Kidney glomerular epithelial cell (primary cell): Measurements from ENCODE around the gene YWHAB.

Source experiments
- DNase-seq: peaks from one replicate; lab custom pipeline; 2025; lab: John Stamatoyannopoulos, UW

The YWHAB gene

DNA sequence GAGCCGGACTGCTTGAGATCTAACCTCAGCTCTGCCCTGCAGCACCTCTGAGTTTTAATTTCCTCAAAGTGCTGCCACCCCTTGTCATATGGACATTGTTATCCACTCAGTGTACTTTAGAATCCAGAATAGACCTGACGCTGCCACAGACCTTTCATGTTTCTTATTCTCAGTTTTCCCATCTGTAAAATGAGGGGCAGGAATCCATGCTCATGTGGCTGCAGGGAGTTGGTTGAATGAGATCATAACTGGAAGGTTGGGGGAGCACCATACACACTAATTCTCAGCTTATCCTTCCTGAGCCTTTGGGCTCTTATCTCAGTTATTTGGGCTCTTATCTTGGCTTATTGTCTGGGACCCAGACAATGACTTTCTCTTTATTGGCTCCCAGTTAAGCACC, 26.7 kb downstream of the YWHAB start:
- no peak for DNase-seq

DNA sequence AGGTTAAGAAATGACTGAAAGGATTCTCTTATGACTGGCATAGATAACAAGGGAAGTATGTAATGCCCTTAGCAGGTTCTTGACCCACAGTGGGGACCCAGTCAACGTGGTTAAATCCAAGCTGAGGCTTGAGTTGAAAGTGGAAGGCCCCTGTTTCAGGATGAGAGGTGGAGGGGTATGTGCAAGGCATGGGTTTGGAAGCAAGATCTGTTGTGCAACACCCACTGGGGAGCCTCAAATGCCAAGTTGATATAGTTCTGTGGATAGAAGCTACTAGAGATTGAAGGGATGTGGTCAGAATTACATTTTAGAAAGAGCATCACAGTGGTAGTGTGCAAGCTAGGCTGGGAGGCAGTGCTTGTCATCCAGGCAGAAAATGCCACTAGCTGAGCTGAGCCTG, 29.4 kb downstream of the YWHAB start:
- no peak for DNase-seq

- no peak for DNase-seq
Observed at GRCh38 chr20:44916586-44916985, 31.1 kb downstream of the YWHAB start.

- no peak for DNase-seq
Observed at GRCh38 chr20:44917399-44917798, 31.9 kb downstream of the YWHAB start.

DNA sequence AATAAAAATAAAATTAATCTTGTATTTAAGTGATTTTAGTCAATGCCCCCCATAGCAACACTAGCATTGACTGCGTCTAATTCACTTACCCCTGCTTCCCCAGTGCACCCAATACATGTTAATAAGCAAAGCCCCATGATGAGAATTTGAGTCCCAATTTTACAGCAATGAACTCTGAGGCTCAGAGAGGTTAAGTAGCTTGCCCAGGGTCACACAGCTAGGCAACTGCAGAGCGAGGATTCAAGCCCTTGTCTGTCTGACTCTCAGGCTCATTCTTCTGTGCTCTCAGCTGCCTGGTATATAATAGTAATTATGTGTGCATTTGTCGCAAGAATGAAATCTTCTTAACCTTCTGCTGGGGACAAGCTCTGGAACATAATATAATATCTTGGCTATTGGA, 32.8 kb downstream of the YWHAB start:
- DNase-seq: no peak

DNA sequence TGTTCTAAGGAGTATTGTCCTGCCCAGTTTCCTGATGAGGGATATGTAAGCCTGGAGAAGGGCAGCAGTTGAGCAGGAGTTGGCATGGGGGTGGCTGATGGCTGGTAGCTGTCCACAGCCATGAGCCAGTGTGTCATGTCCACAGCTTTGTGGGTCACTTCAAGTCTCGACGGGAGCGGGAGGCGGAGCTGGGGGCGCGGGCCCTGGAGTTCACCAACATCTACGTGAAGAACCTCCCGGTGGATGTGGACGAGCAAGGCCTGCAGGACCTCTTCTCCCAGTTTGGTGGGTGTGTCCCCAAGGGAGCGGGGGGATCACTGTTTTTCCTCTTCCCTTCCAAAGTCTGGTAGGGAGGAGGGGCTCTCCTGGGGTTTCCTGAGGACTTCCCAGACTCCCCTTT, 33.3 kb downstream of the YWHAB start:
- DNase-seq: no peak

DNA sequence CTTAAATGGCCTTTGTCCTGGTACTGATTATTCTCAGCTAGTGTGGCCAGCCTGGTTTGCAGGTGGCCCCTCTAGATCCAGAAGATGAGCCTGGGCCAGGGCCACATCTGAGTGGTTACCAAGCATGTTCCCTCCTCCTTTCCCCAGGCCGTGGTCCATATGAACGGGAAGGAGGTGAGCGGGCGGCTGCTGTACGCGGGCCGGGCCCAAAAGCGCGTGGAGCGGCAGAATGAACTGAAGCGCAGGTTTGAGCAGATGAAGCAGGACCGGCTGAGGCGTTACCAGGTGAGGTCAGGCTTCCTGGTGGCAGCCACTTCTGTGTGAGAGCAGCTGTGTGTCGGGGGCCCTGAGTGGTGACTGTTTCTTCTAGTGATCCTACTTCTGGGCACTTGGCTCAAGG, 35.9 kb downstream of the YWHAB start:
- no peak for DNase-seq

GRCh38 chr20:44924541-44924940, 39.0 kb downstream of the YWHAB start:
- no peak for DNase-seq

- no peak for DNase-seq
Observed at GRCh38 chr20:44928595-44928994, 43.1 kb downstream of the YWHAB start.

DNA sequence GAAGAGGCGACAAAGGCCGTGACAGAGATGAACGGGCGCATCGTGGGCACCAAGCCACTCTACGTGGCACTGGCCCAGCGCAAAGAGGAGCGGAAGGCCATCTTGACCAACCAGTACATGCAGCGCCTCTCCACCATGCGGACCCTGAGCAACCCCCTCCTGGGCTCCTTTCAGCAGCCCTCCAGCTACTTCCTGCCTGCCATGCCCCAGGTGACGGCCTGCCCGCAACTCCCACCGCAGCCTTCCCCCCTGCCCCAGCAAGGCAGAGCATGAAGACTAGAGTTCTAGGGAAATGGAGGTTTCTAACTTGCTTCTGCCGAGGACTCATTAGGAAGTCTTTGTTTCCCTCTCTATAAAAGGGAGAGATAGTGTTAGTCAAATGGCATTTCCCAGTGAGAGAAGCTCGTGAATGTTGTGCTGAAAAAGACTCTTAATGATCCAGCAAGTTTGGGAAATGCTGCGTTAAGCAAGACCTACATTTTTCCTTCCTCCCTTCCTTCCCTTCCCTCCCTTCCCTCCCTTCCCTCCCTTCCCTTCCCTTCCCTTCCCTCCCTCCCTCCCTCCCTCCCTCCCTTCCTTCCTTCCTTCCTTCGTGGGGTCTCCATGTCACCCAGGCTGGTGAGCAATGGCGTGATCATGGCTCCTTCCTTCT, 45.1 kb downstream of the YWHAB start:
- no peak for DNase-seq

GRCh38 chr20:44931911-44932310, 46.4 kb downstream of the YWHAB start:
- no peak for DNase-seq

- no peak for DNase-seq
Observed at GRCh38 chr20:44932916-44933315, 47.4 kb downstream of the YWHAB start.

- DNase-seq: no peak
Observed at GRCh38 chr20:44936510-44936909, 51.0 kb downstream of the YWHAB start.

DNA sequence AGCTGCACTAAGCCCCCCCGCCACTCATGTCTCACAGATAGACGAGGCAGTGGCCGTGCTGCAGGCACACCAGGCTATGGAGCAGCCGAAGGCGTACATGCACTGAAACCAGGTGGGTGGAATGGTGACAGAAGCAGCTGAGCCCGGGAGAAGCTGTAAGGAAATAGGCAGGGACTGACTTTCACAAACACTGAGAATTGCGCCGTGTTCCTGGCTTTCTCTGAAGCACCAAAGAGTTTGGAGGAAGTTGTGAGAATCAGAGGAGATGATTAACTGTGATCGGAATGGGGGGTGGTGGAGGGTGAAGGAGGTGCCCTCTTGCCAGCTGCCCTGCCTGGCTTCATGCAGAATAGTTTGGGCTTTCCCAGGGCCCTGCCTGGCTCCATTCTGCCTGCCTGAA, 53.1 kb downstream of the YWHAB start:
- DNase-seq: no peak

DNA sequence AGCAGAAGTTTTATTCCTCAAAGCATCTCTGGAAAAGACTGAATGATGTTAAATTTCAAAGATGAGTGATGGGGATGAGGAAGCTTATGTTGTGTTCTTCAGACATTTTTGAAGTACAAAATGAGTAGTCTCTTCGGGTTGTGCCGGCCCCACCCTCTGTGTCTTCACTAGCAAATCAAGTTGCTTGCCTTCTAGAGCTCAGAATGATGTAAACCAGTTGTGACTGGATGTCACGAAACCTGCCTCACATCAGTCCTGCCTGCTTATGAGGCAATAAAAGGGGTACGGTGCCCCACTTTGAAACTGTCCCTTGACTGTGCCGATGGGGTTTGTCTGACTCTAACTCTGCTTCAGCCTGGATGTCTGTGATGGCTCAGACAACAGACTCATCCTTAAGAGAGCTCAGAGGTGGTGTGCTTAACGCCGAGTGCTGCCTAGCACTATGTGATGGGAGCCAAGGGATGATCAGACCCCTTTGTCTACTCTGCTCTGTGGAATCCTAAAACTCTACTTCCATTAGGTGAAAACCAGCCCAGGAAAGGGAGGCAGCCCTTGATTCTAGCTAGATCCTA, 55.7 kb downstream of the YWHAB start:
- no peak for DNase-seq

DNA sequence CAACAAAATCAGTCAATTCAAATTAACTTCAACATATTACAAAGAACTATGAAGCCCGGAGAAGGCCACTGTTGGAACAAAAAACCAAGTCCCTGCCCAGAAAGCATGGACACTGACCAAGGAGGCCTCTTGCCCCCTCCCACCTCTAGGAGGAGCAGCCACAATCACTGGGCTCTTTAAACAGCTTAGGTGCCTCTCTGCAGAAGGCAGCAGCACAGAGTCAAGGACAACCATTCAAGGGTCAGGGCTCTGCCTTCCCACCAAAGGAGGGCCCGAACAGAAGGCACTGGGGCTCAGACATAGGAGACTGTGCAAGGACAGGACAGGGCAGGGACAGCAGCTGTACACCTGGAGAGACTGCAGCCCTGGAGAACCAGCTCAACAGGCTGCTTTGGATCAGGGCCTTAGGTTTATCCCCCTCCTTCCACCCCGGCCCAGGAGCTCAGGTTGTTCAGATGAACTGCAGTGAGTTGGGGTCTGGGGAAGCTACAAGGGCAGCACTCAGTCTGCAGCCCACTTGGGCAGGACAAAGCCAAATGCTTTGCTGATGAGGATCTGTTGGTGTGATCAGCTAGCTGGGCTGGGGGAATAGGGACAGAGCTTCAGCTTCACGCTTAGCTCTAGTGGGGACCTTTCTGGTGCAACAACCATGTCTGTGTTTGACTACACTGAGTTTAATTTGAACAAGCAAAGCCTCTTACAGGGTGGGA, 56.9 kb downstream of the YWHAB start:
- no peak for DNase-seq

DNA sequence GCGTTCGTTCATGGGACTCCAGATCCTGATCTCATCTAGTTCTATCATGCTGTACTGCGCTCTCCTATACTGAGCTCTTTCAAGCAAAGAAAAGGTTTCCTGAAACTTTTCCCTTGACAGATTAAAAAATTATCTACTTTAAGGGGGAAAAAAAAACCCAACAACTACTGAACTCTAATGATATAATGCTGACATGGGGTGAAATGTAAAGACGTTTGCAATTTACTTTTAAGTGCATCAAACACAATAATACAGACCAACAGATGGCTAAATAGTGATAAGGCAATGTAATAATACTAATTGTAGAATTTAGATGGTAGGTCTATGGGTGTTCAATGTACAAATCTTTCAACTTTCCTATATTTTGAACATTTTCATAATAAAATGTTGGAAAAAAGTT, 58.3 kb downstream of the YWHAB start:
- no peak for DNase-seq

DNA sequence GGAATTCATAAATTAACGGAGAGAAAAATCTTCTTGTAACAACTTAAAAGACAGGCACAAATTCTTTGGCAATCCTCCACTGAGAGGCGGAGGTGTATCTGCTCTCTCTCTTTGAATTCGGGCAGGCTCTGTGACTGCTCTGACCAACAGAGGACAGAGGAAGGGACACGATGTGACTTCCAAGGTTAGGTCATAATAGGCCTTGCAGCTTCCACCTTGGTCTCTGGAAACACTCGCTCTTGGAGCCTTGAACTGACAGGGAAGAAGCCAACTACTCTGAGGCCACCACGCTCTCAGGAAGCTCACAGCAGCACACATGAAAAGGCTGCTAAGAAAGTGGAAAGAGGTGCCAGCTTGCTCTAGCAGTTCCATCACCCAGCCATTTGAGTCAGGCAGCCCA, 59.8 kb downstream of the YWHAB start:
- no peak for DNase-seq

- DNase-seq: no peak
Observed at GRCh38 chr20:44946271-44946852, 60.9 kb downstream of the YWHAB start.

- DNase-seq: no peak
Observed at GRCh38 chr20:44948107-44948506, 62.6 kb downstream of the YWHAB start.

DNA sequence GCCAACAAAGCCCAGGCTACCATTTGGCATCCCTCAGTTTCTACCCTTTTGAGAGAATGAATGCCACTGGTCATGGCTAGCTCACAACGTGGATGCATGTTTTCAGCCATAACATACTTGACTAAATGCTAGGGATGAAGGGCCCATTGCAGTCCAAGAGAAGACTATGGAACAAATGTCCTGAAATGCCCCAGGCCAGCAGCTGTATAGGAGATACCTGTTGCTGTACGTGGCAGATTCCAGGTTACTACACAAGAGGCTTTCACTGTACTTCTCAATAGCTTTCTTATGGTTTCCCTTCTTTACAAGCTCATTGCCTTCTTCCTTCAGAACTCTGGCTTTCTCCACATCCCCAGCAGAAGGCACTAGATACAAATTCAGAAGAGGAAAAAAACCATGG, 63.0 kb downstream of the YWHAB start:
- DNase-seq: no peak

DNA sequence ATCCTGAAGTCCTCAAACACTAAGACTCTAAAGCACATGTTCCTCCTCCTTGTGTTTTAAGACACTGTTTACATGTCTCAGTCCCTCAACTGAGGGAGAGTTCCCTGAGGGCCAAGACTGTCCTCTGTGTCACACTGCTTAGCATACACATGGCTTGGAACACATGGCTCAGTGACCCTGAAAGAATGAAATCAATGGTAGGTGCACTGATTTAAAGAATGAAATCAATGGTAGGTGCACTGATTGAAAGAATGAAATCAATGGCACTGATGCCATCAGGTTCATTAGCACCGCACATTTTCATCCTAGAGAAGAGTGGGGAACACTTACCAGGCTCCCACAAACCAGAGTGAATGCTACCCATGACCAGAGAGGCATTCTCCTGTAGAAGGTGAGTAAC, 64.9 kb downstream of the YWHAB start:
- no peak for DNase-seq

DNA sequence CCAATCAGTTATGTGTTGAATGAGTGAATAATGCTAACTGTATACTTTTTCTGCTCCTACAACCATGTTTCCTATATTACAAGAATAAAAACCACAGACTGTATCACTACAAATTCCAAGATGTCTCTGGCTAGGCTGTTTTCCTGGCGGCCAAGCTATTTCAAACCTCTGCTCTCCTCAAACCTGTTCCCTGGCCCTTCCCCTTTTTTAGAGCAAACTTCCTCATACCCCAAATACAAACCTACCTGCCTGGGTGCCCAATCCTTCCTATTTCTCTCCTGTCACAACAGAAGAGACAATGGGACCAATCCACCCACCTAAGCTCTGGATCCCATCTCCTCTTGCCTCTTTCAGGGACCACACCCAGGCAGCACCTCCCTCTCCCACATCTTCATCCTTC, 67.2 kb downstream of the YWHAB start:
- no peak for DNase-seq
